Fibroblast of lung (primary cell): ENCODE measurements around the gene ADARB1.

Experiments
- EZH2 ChIP-seq: IDR thresholded peaks from 2 replicates; pipeline ENCODE4 v1.5.1; 2012; ENCODE audit warnings: low read length, control low read depth, mild to moderate bottlenecking; ENCODE audit errors: missing control alignments
- TF ChIP-seq, protein P1 (sequence below), 2 donors: IDR thresholded peaks in 1 of 2; conservative IDR thresholded peaks in 1 of 2; 1 replicate in 1 of 2; 2 replicates in 1 of 2; pipeline ENCODE4 v1.5.1; 2011 to 2012; ENCODE audit warnings: low read length in 2 of 2, control low read depth in 1 of 2, inconsistent platforms in 1 of 2, low read depth in 1 of 2, mild to moderate bottlenecking in 1 of 2

GRCh38 chr21:45130324-45130774 lies 56.0 kb downstream of the ADARB1 start:
- TF ChIP-seq, protein P1, sequence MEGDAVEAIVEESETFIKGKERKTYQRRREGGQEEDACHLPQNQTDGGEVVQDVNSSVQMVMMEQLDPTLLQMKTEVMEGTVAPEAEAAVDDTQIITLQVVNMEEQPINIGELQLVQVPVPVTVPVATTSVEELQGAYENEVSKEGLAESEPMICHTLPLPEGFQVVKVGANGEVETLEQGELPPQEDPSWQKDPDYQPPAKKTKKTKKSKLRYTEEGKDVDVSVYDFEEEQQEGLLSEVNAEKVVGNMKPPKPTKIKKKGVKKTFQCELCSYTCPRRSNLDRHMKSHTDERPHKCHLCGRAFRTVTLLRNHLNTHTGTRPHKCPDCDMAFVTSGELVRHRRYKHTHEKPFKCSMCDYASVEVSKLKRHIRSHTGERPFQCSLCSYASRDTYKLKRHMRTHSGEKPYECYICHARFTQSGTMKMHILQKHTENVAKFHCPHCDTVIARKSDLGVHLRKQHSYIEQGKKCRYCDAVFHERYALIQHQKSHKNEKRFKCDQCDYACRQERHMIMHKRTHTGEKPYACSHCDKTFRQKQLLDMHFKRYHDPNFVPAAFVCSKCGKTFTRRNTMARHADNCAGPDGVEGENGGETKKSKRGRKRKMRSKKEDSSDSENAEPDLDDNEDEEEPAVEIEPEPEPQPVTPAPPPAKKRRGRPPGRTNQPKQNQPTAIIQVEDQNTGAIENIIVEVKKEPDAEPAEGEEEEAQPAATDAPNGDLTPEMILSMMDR (conservative IDR thresholded peaks at IDR 0.05 in 1 of 2, IDR thresholded peaks at IDR 0.05 in 1 of 2; ENCODE audit: low read depth in 1 of 2, low read length in 2 of 2): no peak
- TF ChIP-seq EZH2: no peak
